GM21737 (cell line): ENCODE results near the gene GNL3L.
"Not testable (repeated sequence)": the region's sequence is repeated elsewhere in the genome, so short reads cannot be mapped to it uniquely, and the experiment has no call there.

ENCODE experiments used
- ATAC-seq: cut with Tn5 transposase; IDR thresholded peaks from one replicate; pipeline ENCODE4 v1.9.1; 2021; ENCODE audit warnings: mild to moderate bottlenecking, moderate library complexity; ENCODE audit not compliant: unreplicated experiment

The GNL3L gene

DNA sequence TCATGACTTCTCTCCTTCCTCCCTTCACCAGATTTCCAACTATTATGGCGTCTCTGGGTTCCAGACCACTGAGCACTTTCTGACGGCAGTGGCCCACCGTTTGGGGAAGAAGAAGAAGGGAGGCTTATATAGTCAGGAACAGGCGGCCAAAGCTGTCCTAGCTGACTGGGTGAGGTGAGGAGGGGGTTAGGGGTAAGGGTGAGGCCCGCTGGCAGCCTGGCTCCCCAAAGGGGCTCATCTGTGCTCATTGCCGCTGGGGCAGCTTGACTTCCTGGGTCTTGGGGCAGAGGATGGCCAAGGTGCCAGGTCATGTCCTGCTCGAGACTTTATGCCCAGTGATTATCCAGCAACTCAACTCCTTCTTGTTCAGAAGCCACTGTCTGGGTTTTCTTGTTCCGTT, 21.8 kb downstream of the GNL3L start:
- ATAC-seq = no peak

DNA sequence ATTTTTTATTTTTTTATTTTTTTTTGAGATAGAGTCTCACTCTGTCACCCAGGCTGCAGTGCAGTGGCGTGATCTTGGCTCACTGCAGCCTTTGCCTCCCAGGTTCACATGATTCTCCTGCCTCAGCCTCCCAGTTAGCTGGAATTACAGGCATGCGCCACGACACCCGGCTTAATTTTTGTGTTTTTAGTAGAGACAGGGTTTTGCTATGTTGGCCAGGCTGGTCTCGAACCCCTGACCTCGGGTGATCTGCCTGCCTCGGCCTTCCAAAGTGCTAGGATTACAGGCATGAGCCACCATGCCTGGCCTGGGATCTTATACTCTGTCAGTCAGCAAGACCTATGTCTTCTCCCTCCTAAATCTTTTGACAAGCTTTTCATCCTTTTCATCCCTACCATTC, 25.0 kb downstream of the GNL3L start:
- not testable (repeated sequence) for ATAC-seq

DNA sequence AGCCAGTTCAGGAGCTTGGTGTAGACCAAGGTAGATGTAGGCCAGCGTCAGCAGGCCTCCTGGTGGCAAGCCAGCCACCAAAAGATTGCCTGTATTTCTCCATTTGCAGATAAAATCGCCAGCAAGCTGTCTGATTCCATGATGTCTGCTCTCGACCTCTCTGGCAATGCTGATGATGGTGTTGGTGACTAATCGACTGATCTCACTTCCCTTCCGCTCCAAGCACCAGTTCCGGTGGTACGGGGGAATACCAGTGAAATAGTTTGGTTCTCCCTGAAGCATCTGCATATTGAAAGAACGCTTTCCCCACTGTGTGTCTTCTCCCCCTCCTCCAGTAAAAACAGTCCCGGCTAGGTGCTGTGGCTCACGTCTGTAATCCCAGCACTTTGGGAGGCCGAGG, 30.4 kb downstream of the GNL3L start:
- no peak for ATAC-seq

DNA sequence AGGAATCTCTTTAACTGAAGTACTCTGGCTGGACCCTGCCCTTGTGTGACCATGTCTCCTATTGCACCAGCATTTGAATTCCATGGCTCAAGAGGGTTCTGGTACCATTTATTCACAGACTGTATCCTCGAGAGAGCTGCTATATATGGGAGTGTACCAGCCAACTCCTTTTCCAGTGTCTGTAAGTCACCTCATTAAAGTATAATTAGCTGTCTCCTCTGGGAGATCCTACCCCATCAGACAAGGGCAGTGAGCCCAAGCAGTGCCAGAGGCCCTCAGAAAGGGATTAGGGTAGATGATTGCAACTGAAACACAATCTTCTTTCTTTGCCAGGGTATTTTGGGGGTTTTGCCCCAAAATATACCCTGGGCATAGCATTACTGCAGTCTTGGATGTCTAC, 31.6 kb downstream of the GNL3L start:
- ATAC-seq = no peak

DNA sequence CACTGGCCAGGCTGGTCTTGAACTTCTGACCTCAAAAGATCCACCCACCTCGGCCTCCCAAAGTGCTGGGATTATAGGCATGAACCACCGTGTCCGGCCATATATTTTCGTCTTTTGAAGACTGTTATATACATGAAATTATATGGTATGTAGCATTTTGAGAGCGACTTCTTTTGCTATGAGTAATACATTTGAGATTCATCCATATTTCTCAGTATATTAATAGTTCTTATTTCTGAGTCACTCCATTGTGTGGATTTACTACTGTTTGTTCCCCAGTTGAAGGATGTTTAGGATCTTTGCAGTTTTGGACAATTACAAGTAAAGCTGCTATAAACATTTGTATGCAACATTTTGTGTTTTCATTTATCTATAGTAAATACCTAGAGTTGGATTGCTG, 34.9 kb downstream of the GNL3L start:
- ATAC-seq = no peak

DNA sequence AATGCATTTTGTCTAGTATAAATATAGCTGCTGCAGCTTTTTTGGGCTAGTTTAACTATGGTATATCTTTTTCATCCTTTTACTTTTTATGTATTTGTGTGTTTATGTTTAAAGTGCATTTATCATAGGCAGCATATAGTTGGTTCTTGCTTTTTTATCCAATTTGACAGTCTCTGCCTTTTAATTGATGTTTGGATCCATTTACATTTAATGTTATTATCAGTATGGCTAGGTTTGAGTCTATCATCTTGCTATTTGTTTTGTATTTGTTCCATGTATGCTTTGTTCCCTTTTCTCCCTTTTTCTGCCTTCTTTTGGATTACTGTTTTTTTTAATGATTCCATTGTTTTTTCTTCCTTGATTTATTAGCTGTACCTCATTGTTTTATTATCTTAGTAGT, 40.3 kb downstream of the GNL3L start:
- no peak for ATAC-seq

DNA sequence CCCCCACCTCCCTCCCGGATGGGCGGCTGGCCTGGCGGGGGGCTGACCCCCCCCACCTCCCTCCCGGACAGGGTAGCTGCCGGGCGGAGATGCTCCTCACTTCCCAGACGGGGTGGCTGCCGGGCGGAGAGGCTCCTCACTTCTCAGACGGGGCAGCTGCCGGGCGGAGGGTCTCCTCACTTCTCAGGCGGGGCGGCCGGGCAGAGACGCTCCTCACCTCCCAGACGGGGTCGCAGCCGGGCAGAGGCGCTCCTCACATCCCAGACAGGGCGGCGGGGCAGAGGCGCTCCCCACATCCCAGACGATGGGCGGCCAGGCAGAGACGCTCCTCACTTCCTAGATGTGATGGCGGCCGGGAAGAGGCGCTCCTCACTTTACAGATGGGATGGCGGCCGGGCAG, 42.6 kb downstream of the GNL3L start:
- ATAC-seq = not testable (repeated sequence)

DNA sequence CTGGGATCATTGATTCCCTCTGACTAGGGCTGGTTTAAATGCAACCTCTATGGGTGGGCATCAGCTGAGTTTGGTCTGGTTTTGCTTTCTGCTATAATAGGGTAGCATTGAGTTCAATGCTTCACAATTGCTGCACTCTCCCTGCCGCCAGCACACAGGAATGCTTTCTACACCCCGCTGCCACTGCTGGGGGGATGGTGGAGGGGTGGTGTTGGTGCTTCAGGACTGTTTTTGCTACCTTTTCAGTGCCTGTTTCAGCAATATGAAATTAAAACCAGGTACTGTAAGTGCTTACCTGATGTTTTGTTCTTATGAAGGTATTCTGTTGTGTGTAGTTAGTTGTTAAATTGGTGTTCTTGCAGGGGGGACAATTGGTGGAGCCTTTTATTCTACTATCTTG, 67.7 kb downstream of the GNL3L start:
- no peak for ATAC-seq

DNA sequence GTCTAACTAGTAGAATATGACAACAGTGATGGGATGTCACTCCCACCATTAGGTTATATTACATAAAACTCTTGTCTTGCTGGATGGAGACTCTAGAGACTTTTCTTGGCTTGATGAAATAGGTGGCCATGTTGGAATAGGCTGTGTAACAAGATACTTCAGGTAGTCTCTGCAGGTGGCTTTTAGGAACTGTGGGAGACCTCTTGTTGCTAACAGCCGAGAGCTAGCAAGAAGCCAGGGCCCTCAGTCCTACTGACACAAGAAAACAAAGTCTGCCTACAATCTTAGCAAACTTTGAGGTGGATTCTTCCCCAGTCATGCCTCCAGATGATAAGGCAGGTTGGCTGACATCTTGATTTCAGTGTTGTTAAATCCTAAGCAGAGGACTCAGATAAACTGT, 72.5 kb downstream of the GNL3L start:
- ATAC-seq = no peak
